ENCODE measurements around the gene VKORC1L1.
A peak's percentile ranks its signal among the peaks of the same experiment; 100 is the strongest.
"Not testable (repeated sequence)": the region's sequence is repeated elsewhere in the genome, so short reads cannot be mapped to it uniquely, and the experiment has no call there.

VKORC1L1 gene

GRCh38 chr7:65927489-65928448 is 54.9 kb downstream of the VKORC1L1 start:
- H3K4me3 ChIP-seq (ENCODE audit: low read length) = no peak overlapping the region
- DNase-seq (ENCODE audit: low read depth) = no peak
- no peak for TF ChIP-seq CTCF (IDR thresholded peaks at IDR 0.05; ENCODE audit: insufficient read depth, low read depth, low read length, missing control alignments)

- H3K4me3 ChIP-seq (ENCODE audit: low read length) = no peak overlapping the region
- no peak for DNase-seq (ENCODE audit: low read depth)
- TF ChIP-seq CTCF (IDR thresholded peaks at IDR 0.05; ENCODE audit: insufficient read depth, low read depth, low read length, missing control alignments) = no peak
Observed at GRCh38 chr7:65931685-65932084, 58.8 kb downstream of the VKORC1L1 start.

GRCh38 chr7:65937296-65937695 is 64.4 kb downstream of the VKORC1L1 start:
- no peak for TF ChIP-seq CTCF (IDR thresholded peaks at IDR 0.05; ENCODE audit: insufficient read depth, low read depth, low read length, missing control alignments)
- H3K4me3 ChIP-seq (ENCODE audit: low read length) = no peak overlapping the region

GRCh38 chr7:65938336-65938895 is 65.5 kb downstream of the VKORC1L1 start:
- no peak overlapping the region for H3K4me3 ChIP-seq (ENCODE audit: low read length)
- no peak for DNase-seq (ENCODE audit: low read depth)
- TF ChIP-seq CTCF (IDR thresholded peaks at IDR 0.05; ENCODE audit: insufficient read depth, low read depth, low read length, missing control alignments) = no peak

More at GRCh38 chr7:65937296-65937695, 64.4 kb downstream of the VKORC1L1 start:
- no peak for DNase-seq (ENCODE audit: low read depth)

- H3K4me3 ChIP-seq (ENCODE audit: low read length); DNase-seq (ENCODE audit: low read depth): not testable (repeated sequence)
Observed at GRCh38 chr7:65945787-65946186, 72.9 kb downstream of the VKORC1L1 start.

GRCh38 chr7:65946904-65947303 is 74.0 kb downstream of the VKORC1L1 start:
- TF ChIP-seq CTCF (IDR thresholded peaks at IDR 0.05; ENCODE audit: insufficient read depth, low read depth, low read length, missing control alignments) = no peak
- DNase-seq (ENCODE audit: low read depth) = peak; percentile 66
- H3K4me3 ChIP-seq (ENCODE audit: low read length) = no peak overlapping the region

GRCh38 chr7:65951837-65952578 is 79.1 kb downstream of the VKORC1L1 start:
- no peak overlapping the region for H3K4me3 ChIP-seq (ENCODE audit: low read length)
- DNase-seq (ENCODE audit: low read depth) = peak; percentile 79
- no peak for TF ChIP-seq CTCF (IDR thresholded peaks at IDR 0.05; ENCODE audit: insufficient read depth, low read depth, low read length, missing control alignments)

All from epithelial cell of esophagus (primary cell).